ENCODE results near the gene RING1.

Gene RING1

DNA sequence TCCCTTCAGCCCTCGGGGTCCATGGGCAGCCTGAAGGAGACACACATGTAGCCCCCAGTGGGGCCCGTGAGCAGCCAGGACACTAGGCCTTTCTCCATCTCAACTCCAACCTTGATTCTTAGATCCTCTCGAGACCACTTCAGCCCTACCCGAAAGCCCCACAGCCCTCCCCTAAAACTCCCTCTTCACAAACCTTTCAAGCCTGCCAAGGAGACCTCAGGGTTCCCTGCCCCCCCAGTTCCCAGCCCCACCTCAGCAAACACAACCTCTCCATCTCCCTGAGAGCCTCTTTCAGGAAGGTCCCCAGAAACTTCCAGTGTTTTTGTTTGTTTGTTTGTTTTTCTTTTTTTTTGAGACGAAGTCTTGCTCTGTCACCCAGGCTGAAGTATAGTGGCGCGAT, 27.2 kb upstream of the RING1 start:
- H4K20me1 ChIP-seq = no peaks in the 10 kb centered on the region
- H3K27ac ChIP-seq = no peak overlapping the region
- H3K9ac ChIP-seq = no peak overlapping the region
- H3K9me3 ChIP-seq = peaks cover 13% of the 10 kb centered on the region
- no peaks in the 10 kb centered on the region for H3K36me3 ChIP-seq
- TF ChIP-seq Cebpa-rat (IDR thresholded peaks at IDR 0.05) = no peak
- no peaks in the 10 kb centered on the region for H3K27me3 ChIP-seq
- H3K4me3 ChIP-seq = no peak overlapping the region
- no peak overlapping the region for H3K4me2 ChIP-seq
- H3K4me1 ChIP-seq = peaks cover 43% of the 10 kb centered on the region

DNA sequence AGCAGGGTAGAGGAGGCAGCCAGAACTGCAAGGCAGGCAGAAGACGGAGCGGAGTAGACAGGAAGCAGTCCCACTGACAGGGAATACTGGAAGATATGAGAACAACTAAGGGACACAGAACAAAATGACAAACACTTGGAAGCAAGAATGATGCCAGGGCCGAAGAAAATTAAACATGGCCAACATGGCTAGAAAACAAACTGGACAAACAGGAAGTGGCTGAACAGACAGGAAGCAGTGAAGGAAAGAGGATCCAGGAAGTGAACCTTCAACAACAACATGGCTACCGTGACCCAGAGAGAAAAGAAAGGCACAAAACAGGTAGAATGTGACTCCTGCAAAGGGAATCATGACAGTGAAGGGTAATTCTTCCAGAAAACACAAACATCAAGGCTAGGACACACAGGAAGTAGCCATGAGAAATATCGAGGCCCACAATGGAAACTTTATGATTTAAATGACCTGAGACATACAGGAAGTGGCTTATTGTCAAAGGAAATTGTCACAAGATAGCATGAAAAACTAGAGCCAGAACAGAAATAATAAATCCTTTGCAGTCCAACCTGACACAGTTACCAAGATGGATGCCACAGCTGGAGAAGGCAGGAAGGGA, 25.1 kb upstream of the RING1 start:
- no peak for TF ChIP-seq Cebpa-rat (IDR thresholded peaks at IDR 0.05)
- no peaks in the 10 kb centered on the region for H4K20me1 ChIP-seq
- H3K4me2 ChIP-seq = peak overlapping the region; percentile 55
- H3K4me1 ChIP-seq = peaks cover 23% of the 10 kb centered on the region
- no peaks in the 10 kb centered on the region for H3K36me3 ChIP-seq
- peak overlapping the region; percentile 66 for H3K27ac ChIP-seq
- no peaks in the 10 kb centered on the region for H3K27me3 ChIP-seq
- peaks cover 13% of the 10 kb centered on the region for H3K9me3 ChIP-seq
- H3K9ac ChIP-seq = no peak overlapping the region
- peak overlapping the region; percentile 1; the same call in 1 of the 2 replicates for H3K4me3 ChIP-seq

DNA sequence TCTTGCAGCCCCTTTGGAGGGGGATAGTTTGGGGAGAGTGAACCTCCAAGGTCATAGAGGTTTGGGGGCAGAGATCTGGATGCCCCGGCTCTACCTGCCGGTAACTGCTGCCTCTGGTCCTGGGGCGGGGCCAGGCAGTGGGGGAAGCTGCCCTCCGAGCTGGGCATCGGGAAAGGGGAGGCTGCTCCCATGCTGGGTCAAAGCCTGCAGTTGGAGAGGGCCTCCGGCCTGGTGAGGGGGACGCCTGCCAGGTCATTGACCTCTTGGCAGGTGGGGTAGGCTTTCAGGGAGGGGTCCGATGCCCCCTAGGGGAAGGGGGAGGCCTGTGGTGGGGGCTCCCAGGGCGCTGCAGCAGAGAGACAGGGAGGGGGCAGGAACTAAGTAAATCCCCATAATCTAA, 23.1 kb upstream of the RING1 start:
- H3K27me3 ChIP-seq = peaks cover 3% of the 10 kb centered on the region; the same call in 1 of the 2 replicates
- no peaks in the 10 kb centered on the region for H3K36me3 ChIP-seq
- H3K27ac ChIP-seq = no peak overlapping the region
- no peak for TF ChIP-seq Cebpa-rat (IDR thresholded peaks at IDR 0.05)
- H3K4me1 ChIP-seq = peaks cover 16% of the 10 kb centered on the region
- peaks cover 13% of the 10 kb centered on the region for H3K9me3 ChIP-seq
- H4K20me1 ChIP-seq = no peaks in the 10 kb centered on the region
- H3K9ac ChIP-seq = no peak overlapping the region
- no peak overlapping the region for H3K4me3 ChIP-seq
- H3K4me2 ChIP-seq = no peak overlapping the region

DNA sequence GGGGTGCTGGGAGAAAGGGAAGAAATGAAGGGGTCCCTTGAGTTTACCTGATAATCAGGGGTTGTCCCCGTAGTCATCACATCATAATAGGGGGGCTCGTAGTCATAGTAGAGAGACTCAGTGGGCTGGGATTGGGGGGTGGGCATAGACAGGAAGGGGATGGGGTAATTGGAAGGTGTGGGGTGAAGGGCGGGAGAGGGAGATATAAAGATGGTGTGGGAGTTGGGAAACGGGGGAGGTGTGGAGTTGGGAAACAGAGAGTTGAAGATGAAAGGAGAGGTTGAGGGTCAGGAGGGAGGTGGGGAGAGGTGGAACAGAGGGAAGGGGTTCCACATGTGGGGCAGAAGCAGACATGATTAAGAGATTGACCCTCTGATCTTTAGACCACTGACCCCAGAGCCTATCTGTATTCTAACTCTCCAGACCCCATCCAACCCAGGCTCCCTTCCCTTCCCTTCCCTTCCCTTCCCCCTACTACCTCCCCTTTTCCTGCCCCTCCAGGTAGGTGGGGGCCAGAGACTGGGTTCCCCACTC, 22.6 kb upstream of the RING1 start:
- Histone ChIP-seq H3K9ac (no peak overlapping the region), H4K20me1 (no peaks in the 10 kb centered on the region), H3K9me3 (peaks cover 13% of the 10 kb centered on the region), H3K27me3 (peaks cover 7% of the 10 kb centered on the region), H3K4me2 (no peak overlapping the region), H3K27ac (no peak overlapping the region), H3K4me3 (no peak overlapping the region), H3K4me1 (peaks cover 16% of the 10 kb centered on the region), H3K36me3 (no peaks in the 10 kb centered on the region)
- TF ChIP-seq Cebpa-rat (IDR thresholded peaks at IDR 0.05) = no peak

DNA sequence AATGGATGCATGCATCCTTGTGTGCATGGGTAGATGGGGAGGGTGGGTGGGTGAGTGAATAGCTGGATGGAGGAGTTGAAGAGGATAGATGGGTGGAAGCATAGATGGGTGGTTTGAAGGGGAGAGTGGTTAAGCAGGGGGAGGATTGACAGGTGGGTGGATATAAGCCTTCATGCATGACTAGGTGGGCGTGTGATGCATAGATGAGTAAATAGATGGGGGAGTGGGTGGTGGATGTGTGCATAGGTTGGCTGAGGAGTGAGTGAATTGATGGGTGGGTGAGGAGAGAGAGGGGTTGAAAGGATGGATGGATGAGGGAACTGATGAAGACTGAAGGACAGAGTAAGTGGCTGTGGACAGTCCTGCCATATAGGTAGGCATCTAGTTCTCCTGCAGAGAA, 20.5 kb upstream of the RING1 start:
- no peaks in the 10 kb centered on the region for H3K36me3 ChIP-seq

DNA sequence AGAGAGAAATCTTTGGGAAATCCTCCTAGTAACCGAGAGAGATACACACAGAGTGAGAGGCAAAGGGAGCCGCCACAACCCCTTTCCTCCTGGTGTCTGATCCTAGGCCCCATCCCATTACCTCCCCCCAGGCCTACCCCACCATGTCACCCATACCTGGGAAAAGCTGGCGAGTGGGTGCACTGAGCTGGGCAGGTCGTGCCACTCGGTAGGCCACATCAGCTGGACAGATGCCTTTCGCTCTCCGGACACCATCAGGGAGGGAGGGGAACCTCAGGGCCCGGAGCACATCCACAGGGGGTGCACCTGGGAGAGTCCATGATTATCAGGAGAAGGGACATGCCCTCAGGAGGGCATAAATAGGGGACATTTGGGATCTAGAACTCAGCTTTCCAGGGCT, 19.1 kb upstream of the RING1 start:
- no peak for TF ChIP-seq Cebpa-rat (IDR thresholded peaks at IDR 0.05)

More for the DNA sequence above, 20.5 kb upstream of the RING1 start:
- H3K9ac ChIP-seq = no peak overlapping the region
- no peak overlapping the region for H3K27ac ChIP-seq
- H3K9me3 ChIP-seq = peaks cover 13% of the 10 kb centered on the region
- H3K27me3 ChIP-seq = peaks cover 28% of the 10 kb centered on the region
- no peak overlapping the region for H3K4me3 ChIP-seq
- H3K4me1 ChIP-seq = peaks cover 28% of the 10 kb centered on the region
- H3K4me2 ChIP-seq = no peak overlapping the region
- H4K20me1 ChIP-seq = peaks cover 9% of the 10 kb centered on the region; the same call in 1 of the 2 replicates
- no peak for TF ChIP-seq Cebpa-rat (IDR thresholded peaks at IDR 0.05)

DNA sequence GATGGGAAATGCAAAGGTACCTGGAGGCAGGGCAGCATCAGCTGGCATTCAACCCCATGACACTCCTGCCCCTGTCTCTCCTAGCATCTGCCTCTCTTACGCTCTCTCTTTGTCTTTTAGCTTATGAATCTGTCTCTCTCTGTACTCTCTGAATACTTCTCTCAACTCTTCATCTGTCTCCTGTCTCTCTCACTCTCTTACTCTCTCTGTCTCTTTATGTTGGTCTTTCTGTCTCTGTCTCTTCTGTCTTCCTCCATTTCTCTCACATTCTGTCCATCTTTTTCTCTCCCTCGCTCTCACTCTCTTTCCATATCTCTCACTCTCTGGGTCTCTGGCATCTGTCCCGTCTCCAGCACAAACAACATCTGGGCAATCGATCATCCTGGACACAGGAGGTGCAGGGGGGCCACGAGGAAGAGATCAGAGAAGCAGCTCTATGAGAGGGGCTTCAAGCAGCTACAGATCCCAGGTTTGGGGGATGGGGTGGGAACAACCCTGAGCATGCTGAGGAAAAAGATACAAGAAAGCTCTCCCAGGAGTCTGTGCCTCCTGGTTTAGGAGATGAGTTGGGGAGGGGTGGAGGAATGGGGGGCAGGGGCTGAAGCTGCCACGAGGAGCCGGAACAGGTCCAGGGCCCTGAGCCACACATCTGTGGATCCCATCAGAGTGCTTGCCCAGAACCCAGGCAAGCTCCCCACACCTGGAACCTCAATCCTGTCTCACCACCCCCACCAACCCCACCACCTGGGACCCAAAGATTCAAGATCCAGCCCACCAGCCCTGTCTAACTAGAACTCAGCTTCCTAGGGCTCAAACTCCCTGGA, 18.5 kb upstream of the RING1 start:
- Histone ChIP-seq H3K36me3 (peaks cover 14% of the 10 kb centered on the region), H3K27ac (no peak overlapping the region), H3K9me3 (no peaks in the 10 kb centered on the region), H3K4me2 (no peak overlapping the region), H3K9ac (no peak overlapping the region), H3K4me3 (no peak overlapping the region), H4K20me1 (peaks cover 23% of the 10 kb centered on the region), H3K27me3 (peaks cover 37% of the 10 kb centered on the region), H3K4me1 (peaks cover 16% of the 10 kb centered on the region)
- TF ChIP-seq Cebpa-rat (IDR thresholded peaks at IDR 0.05) = no peak

More for the DNA sequence above, 19.1 kb upstream of the RING1 start:
- peaks cover 17% of the 10 kb centered on the region for H4K20me1 ChIP-seq
- H3K9me3 ChIP-seq = 0 out of 2 replicates have a peak, but pooled peaks cover 3% of the 10 kb centered on the region
- peaks cover 7% of the 10 kb centered on the region for H3K36me3 ChIP-seq
- no peak overlapping the region for H3K9ac ChIP-seq
- H3K4me1 ChIP-seq = peaks cover 18% of the 10 kb centered on the region
- H3K4me2 ChIP-seq = no peak overlapping the region
- no peak overlapping the region for H3K4me3 ChIP-seq
- H3K27me3 ChIP-seq = peaks cover 37% of the 10 kb centered on the region
- H3K27ac ChIP-seq = no peak overlapping the region

DNA sequence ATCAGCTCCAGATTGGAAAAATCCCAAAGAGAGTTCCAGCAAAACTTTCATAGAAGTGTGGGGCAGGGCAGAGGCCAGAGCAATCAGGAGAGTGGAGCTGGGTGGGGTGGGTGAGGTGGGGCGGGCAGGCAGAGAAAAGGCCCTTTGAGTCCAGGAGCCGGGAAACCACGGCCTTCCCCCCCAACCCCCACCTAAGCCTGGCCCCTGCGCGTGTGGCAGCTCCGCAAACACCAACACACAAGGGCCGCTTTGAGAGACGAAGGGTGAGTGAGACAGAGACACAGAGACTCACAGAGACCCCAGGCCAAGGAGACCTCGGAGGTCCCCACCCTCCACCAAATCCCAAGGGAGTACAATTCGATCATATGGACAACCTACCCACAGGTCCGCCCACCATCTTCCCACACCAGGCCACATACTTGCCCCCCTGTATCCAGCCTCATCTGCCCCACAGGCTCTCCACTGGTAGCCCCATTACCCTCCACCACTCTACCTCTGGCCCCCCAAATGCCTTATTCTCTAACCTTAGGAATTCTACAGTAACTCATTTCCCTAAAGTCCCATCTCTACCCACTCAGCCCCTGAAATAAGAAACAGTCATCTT, 17.7 kb upstream of the RING1 start:
- H3K36me3 ChIP-seq = peaks cover 22% of the 10 kb centered on the region
- no peak overlapping the region for H3K4me3 ChIP-seq
- H3K27me3 ChIP-seq = peaks cover 37% of the 10 kb centered on the region
- peaks cover 16% of the 10 kb centered on the region for H3K4me1 ChIP-seq
- peaks cover 30% of the 10 kb centered on the region for H4K20me1 ChIP-seq
- H3K27ac ChIP-seq = no peak overlapping the region
- H3K9me3 ChIP-seq = no peaks in the 10 kb centered on the region
- no peak for TF ChIP-seq Cebpa-rat (IDR thresholded peaks at IDR 0.05)
- H3K9ac ChIP-seq = no peak overlapping the region
- no peak overlapping the region for H3K4me2 ChIP-seq

DNA sequence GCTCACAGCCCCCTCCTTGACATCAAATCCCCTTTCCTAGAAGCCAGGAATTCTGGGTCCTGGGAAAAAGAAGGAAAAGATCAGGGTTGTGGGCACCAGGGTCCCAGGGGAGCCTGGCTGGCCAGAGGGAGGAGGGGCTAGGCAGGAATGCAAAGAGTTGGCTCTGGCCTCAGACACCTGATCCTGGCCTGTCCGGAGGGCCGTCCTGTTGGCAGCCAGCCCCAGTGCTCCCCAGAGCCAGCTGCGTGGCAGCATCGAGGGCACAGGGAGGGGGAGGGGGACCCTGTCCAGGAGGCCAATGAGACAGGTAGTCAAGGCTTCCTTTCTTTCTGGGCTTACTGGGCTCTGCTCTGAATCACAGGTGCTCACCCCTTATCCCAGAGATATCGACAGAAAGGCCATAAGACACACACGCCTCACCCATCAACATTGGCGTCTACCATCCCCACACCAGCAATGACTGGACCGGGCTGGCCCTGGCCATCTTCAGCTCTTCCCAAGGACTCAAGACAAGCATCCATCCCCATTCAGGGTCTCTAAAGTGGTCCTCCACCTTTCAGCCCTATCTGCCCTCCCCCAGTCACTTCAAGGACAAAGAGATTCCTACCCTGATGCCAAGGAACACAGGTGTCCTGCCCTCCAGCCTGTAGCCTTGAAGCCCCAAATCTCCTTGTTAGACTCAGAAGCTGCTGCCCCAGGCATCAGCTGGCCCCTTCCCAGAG, 16.8 kb upstream of the RING1 start:
- Histone ChIP-seq H3K36me3 (peaks cover 31% of the 10 kb centered on the region), H3K4me3 (no peak overlapping the region), H3K27ac (no peak overlapping the region), H3K27me3 (peaks cover 37% of the 10 kb centered on the region), H3K9ac (no peak overlapping the region), H3K4me1 (peaks cover 16% of the 10 kb centered on the region), H3K4me2 (peak overlapping the region; percentile 85), H4K20me1 (peaks cover 39% of the 10 kb centered on the region), H3K9me3 (no peaks in the 10 kb centered on the region)
- TF ChIP-seq Cebpa-rat (IDR thresholded peaks at IDR 0.05) = no peak
